ENCODE results near the gene RGS17. TPM values are rescaled to one million over a fixed set of nuclear protein-coding genes. Genes with fewer than 3 reads are reported as not detected.
"Not testable (repeated sequence)": the region's sequence is repeated elsewhere in the genome, so short reads cannot be mapped to it uniquely, and the experiment has no call there.

RGS17 gene
- total and polyA plus RNA-seq, 2 of the 13 experiments (the other 11 are each of a cell fraction or from before 2014, with no cell fraction given): 0.04 TPM; not detected in 1

DNA sequence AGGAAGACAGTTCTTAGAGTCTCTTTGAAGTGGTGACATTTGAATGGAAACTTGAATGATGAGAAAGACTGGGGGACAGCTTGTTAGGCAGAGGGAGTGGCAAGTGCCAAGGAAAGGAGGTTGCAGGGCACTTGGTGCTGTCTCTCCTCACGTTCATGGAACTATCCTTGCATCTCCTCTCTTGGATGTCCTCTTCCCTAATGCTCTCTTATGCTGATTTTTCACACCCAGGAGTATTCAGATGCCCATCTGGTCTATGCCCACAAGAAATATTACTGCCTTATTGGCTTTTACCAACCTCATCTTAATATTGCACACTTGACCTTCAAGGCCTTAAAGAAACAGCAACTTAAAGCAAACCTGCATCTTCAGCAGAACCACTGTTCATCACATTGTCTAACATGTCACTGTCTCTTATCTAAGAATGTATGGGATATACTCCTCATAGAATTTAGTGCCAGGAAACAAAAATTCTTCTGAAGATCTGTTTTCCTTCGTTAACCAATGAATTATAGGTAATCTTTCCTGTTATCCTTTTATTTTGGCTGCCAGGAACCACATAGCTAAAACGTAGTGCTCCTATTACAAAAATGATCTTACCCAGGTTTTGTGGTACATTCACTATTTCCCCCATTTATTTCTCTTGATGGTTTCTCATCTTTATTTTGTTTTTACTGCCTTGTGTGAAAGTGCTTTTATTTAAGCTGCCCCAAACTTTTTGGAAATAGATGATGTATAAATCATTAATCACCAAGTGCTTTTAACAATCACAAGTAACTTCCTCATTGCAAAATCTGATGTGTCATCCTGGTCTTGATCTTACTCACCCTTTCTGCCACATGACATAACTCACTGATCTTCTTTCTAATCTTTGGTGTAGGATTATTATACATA is 12.8 kb downstream of the RGS17 start:
- no peak overlapping the region for H3K4me3 ChIP-seq (replicated peaks in 1 of 3; ENCODE audit: insufficient read depth in 1 of 3, low read depth in 2 of 3, low read length in 3 of 3)
- no peak for FAIRE-seq
- no peaks in the 10 kb centered on the region for H3K9me3 ChIP-seq (ENCODE audit: low read length)
- no peaks in the 10 kb centered on the region for H3K4me1 ChIP-seq (ENCODE audit: insufficient read depth, low read length)
- no peak for DNase-seq (ENCODE audit: low spot score)
- no peak overlapping the region for H2AFZ ChIP-seq (ENCODE audit: low read length)
- WGBS (ENCODE audit: low lambda C conversion rate): 0% methylated on average over 3 of the region's 3 CpGs
- BruUV-seq (replicated peaks): no TSS peak
- intact Hi-C loops (cut with micrococcal nuclease; ENCODE audit: unreplicated experiment) (no loop called here), in situ Hi-C loops (cut with HindIII; ENCODE audit: extremely low pct_ligation_motif_present, low pct_unique_long_range_greater_than_20kb) (no loop called here)
- ATAC-seq: no peak
- H3K79me2 ChIP-seq (ENCODE audit: insufficient read depth, low read length): no peaks in the 10 kb centered on the region
- ChIA-PET CTCF (ENCODE audit: low intra/inter-chr PET ratio, low total read pairs) (no interaction called here), POLR2A (no interaction called here)
- TF ChIP-seq, protein P1, sequence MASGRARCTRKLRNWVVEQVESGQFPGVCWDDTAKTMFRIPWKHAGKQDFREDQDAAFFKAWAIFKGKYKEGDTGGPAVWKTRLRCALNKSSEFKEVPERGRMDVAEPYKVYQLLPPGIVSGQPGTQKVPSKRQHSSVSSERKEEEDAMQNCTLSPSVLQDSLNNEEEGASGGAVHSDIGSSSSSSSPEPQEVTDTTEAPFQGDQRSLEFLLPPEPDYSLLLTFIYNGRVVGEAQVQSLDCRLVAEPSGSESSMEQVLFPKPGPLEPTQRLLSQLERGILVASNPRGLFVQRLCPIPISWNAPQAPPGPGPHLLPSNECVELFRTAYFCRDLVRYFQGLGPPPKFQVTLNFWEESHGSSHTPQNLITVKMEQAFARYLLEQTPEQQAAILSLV (CRISPR knock-in tag; IDR thresholded peaks at IDR 0.05; ENCODE audit: borderline replicate concordance): no peak
- peak; percentile 43; the same call in 1 of the 2 replicates for TF ChIP-seq NFE2L2 (IDR thresholded peaks at IDR 0.05; ENCODE audit: low read length)
- TF ChIP-seq POGZ (CRISPR knock-in tag; IDR thresholded peaks at IDR 0.05): no peak
- no peak for TF ChIP-seq ZNF883 (CRISPR knock-in tag; IDR thresholded peaks at IDR 0.05; ENCODE audit: not compliant biosample characterization)
- no peak for TF ChIP-seq ZFY (CRISPR knock-in tag; IDR thresholded peaks at IDR 0.05)
- H3K27me3 ChIP-seq (ENCODE audit: control insufficient read depth in 1 of 2, insufficient read depth in 2 of 2, low read length in 2 of 2): no peaks in the 10 kb centered on the region; a peak in 1 of 5 replicates
- no peaks in the 10 kb centered on the region for H3K36me3 ChIP-seq (replicated peaks in 1 of 2; ENCODE audit: control insufficient read depth in 1 of 2, insufficient read depth in 2 of 2, low read length in 2 of 2)
- no peak overlapping the region for H3K9ac ChIP-seq (ENCODE audit: insufficient read depth, low read depth, low read length)
- H4K20me1 ChIP-seq (ENCODE audit: insufficient read depth, low read length): no peaks in the 10 kb centered on the region
- H3K4me2 ChIP-seq (ENCODE audit: low read depth, low read length): no peak overlapping the region
- no peak overlapping the region for H3K27ac ChIP-seq (ENCODE audit: extremely low read length, insufficient read depth, low read length)

DNA sequence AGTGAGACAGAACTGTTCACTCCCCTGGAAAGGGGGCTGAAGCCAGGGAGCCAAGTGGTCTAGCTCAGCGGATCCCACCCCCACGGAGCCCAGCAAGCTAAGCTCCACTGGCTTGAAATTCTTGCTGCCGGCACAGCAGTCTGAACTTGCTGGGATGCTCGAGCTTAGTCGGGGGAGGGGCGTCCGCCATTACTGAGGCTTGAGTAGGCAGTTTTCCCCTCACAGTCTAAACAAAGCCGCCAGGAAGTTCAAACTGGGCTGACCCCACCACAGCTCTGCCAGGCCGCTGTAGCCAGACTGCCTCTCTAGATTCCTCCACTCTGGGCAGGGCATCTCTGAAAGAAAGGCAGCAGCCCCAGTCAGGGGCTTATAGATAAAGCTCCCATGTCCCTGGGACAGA is 20.0 kb downstream of the RGS17 start:
- FAIRE-seq; intact Hi-C loops (cut with micrococcal nuclease; ENCODE audit: unreplicated experiment); H3K4me1 ChIP-seq (ENCODE audit: insufficient read depth, low read length); H3K4me3 ChIP-seq (replicated peaks in 1 of 3; ENCODE audit: insufficient read depth in 1 of 3, low read depth in 2 of 3, low read length in 3 of 3); H3K9me3 ChIP-seq (ENCODE audit: low read length); H3K9ac ChIP-seq (ENCODE audit: insufficient read depth, low read depth, low read length); BruUV-seq (replicated peaks); POLR2A ChIA-PET; CTCF ChIA-PET (ENCODE audit: low intra/inter-chr PET ratio, low total read pairs); H3K79me2 ChIP-seq (ENCODE audit: insufficient read depth, low read length); in situ Hi-C loops (cut with HindIII; ENCODE audit: extremely low pct_ligation_motif_present, low pct_unique_long_range_greater_than_20kb); H3K36me3 ChIP-seq (replicated peaks in 1 of 2; ENCODE audit: control insufficient read depth in 1 of 2, insufficient read depth in 2 of 2, low read length in 2 of 2); H3K27me3 ChIP-seq (ENCODE audit: control insufficient read depth in 1 of 2, insufficient read depth in 2 of 2, low read length in 2 of 2); H2AFZ ChIP-seq (ENCODE audit: low read length); H3K27ac ChIP-seq (ENCODE audit: extremely low read length, insufficient read depth, low read length); H4K20me1 ChIP-seq (ENCODE audit: insufficient read depth, low read length); ATAC-seq; DNase-seq (ENCODE audit: low spot score); H3K4me2 ChIP-seq (ENCODE audit: low read depth, low read length): not testable (repeated sequence)
- WGBS (ENCODE audit: low lambda C conversion rate): 18% methylated on average over 4 of the region's 9 CpGs

- H3K27me3 ChIP-seq (ENCODE audit: control insufficient read depth in 1 of 2, insufficient read depth in 2 of 2, low read length in 2 of 2); H3K36me3 ChIP-seq (replicated peaks in 1 of 2; ENCODE audit: control insufficient read depth in 1 of 2, insufficient read depth in 2 of 2, low read length in 2 of 2); H3K4me1 ChIP-seq (ENCODE audit: insufficient read depth, low read length); H3K9me3 ChIP-seq (ENCODE audit: low read length); intact Hi-C loops (cut with micrococcal nuclease; ENCODE audit: unreplicated experiment); H3K9ac ChIP-seq (ENCODE audit: insufficient read depth, low read depth, low read length); in situ Hi-C loops (cut with HindIII; ENCODE audit: extremely low pct_ligation_motif_present, low pct_unique_long_range_greater_than_20kb); H4K20me1 ChIP-seq (ENCODE audit: insufficient read depth, low read length); FAIRE-seq; H3K4me3 ChIP-seq (replicated peaks in 1 of 3; ENCODE audit: insufficient read depth in 1 of 3, low read depth in 2 of 3, low read length in 3 of 3); H3K27ac ChIP-seq (ENCODE audit: extremely low read length, insufficient read depth, low read length); BruUV-seq (replicated peaks); CTCF ChIA-PET (ENCODE audit: low intra/inter-chr PET ratio, low total read pairs); H3K79me2 ChIP-seq (ENCODE audit: insufficient read depth, low read length); ATAC-seq; H2AFZ ChIP-seq (ENCODE audit: low read length); H3K4me2 ChIP-seq (ENCODE audit: low read depth, low read length); DNase-seq (ENCODE audit: low spot score); POLR2A ChIA-PET: not testable (repeated sequence)
- 35% methylated on average over 10 of the region's 11 CpGs for WGBS (ENCODE audit: low lambda C conversion rate)
Observed at GRCh38 chr6:153110612-153111011, 20.5 kb downstream of the RGS17 start.
